ENCODE measurements around the gene RRP36.
"Not testable (repeated sequence)": the region's sequence is repeated elsewhere in the genome, so short reads cannot be mapped to it uniquely, and the experiment has no call there.

RRP36 gene

GRCh38 chr6:43021270-43022047, at the start of gene RRP36:
Gene RRP36, plus strand, starts transcription at chr6:43021623. Its CDS starts 32 bp downstream, at chr6:43021655.
- DNase-seq: peak; percentile 59

GRCh38 chr6:42971746-42972327, 49.6 kb upstream of the RRP36 start:
- DNase-seq: no peak

GRCh38 chr6:42973926-42974325, 47.5 kb upstream of the RRP36 start:
- DNase-seq: no peak

- no peak for DNase-seq
Measured at GRCh38 chr6:42974919-42975505, 46.4 kb upstream of the RRP36 start.

GRCh38 chr6:42978487-42978838, 43.0 kb upstream of the RRP36 start:
- peak; percentile 7 for DNase-seq

GRCh38 chr6:42978839-42979522, 42.4 kb upstream of the RRP36 start, which contains the start of gene PEX6:
Gene PEX6, minus strand, starts transcription at chr6:42979181. Its CDS starts 31 bp downstream, at chr6:42979150.
- peak; percentile 87 for DNase-seq

- no peak for DNase-seq
Measured at GRCh38 chr6:42979523-42980177, 41.8 kb upstream of the RRP36 start.

GRCh38 chr6:42981836-42982235, 39.6 kb upstream of the RRP36 start:
- DNase-seq: no peak

GRCh38 chr6:42984001-42984923, 37.2 kb upstream of the RRP36 start, which contains the start of gene PPP2R5D:
Gene PPP2R5D, plus strand, starts transcription at chr6:42984570. Its CDS starts 108 bp downstream, at chr6:42984678.
- peak; percentile 96 for DNase-seq

GRCh38 chr6:42984924-42985475, 36.4 kb upstream of the RRP36 start:
- DNase-seq: no peak

GRCh38 chr6:42987533-42988451, 33.6 kb upstream of the RRP36 start:
- DNase-seq: no peak

- no peak for DNase-seq
Measured at GRCh38 chr6:42988486-42989020, 32.9 kb upstream of the RRP36 start.

- no peak for DNase-seq
Measured at GRCh38 chr6:42989923-42990322, 31.5 kb upstream of the RRP36 start.

GRCh38 chr6:42993445-42993844, 28.0 kb upstream of the RRP36 start:
- DNase-seq: no peak

- DNase-seq: no peak
Measured at GRCh38 chr6:42996513-42996912, 24.9 kb upstream of the RRP36 start.

- not testable (repeated sequence) for DNase-seq
Measured at GRCh38 chr6:42998205-42998604, 23.2 kb upstream of the RRP36 start.

GRCh38 chr6:43001843-43002242, 19.6 kb upstream of the RRP36 start:
- no peak for DNase-seq

- DNase-seq: no peak
Measured at GRCh38 chr6:43005844-43006243, 15.6 kb upstream of the RRP36 start.

GRCh38 chr6:43006251-43006650, 15.2 kb upstream of the RRP36 start:
- DNase-seq: no peak

- no peak for DNase-seq
Measured at GRCh38 chr6:43007126-43007525, 14.3 kb upstream of the RRP36 start.
